ENCODE results near the gene PRSS3. TPM values are rescaled to one million over a fixed set of nuclear protein-coding genes. Genes with fewer than 3 reads are reported as not detected.
A peak's percentile ranks its signal among the peaks of the same experiment; 100 is the strongest.
"Not testable (repeated sequence)": the region's sequence is repeated elsewhere in the genome, so short reads cannot be mapped to it uniquely, and the experiment has no call there.

Gene PRSS3
- total RNA-seq, 1 experiment from 2014 or later, result 33.8 TPM

DNA sequence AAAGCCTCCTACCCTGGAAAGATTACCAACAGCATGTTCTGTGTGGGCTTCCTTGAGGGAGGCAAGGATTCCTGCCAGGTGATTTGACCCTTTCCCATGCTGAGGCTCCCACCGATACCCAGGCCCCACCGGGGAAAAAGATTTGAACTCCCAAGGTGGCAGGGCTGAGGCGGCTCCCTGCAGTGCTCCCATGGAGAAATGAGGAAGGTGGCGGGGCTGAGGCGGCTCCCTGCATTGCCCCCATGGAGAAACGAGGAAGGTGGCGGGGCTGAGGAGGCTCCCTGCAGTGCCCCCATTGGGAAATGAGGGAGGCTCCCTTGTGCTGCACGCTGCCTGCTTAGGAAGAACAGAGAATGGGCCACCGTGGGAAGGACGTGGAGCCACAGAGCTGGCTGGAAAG lies 3.2 kb downstream of the PRSS3 start:
- Mint-ChIP-seq H3K36me3 (ENCODE audit: insufficient read depth, unreplicated experiment) (peaks cover 25% of the 10 kb centered on the region), H3K9me3 (ENCODE audit: unreplicated experiment) (no peaks in the 10 kb centered on the region), H3K27ac (ENCODE audit: unreplicated experiment) (peak overlapping the region; percentile 29), H3K4me1 (ENCODE audit: low read depth, unreplicated experiment) (peaks cover 11% of the 10 kb centered on the region), H3K27me3 (ENCODE audit: insufficient read depth, unreplicated experiment) (no peaks in the 10 kb centered on the region), H3K4me3 (ENCODE audit: unreplicated experiment) (no peak overlapping the region)
- DNase-seq, result no peak
- POLR2A ChIA-PET, result no interaction called here
- CTCF ChIA-PET, result no interaction called here
- H3K36me3 ChIP-seq (ENCODE audit: control insufficient read depth, insufficient read depth, low read length), result peaks cover 1% of the 10 kb centered on the region; the same call in 1 of the 2 replicates
- H3K4me1 ChIP-seq, result no peaks in the 10 kb centered on the region
- intact Hi-C loops (cut with micrococcal nuclease; ENCODE audit: unreplicated experiment), result no loop called here
- H3K9me3 ChIP-seq, result no peaks in the 10 kb centered on the region
- no peak overlapping the region for H3K4me3 ChIP-seq (ENCODE audit: low read depth, low read length)
- BruUV-seq (replicated peaks), result no TSS peak
- H3K27me3 ChIP-seq (replicated peaks; ENCODE audit: control insufficient read depth, insufficient read depth, low read length), result no peaks in the 10 kb centered on the region
- TF ChIP-seq, protein P1, sequence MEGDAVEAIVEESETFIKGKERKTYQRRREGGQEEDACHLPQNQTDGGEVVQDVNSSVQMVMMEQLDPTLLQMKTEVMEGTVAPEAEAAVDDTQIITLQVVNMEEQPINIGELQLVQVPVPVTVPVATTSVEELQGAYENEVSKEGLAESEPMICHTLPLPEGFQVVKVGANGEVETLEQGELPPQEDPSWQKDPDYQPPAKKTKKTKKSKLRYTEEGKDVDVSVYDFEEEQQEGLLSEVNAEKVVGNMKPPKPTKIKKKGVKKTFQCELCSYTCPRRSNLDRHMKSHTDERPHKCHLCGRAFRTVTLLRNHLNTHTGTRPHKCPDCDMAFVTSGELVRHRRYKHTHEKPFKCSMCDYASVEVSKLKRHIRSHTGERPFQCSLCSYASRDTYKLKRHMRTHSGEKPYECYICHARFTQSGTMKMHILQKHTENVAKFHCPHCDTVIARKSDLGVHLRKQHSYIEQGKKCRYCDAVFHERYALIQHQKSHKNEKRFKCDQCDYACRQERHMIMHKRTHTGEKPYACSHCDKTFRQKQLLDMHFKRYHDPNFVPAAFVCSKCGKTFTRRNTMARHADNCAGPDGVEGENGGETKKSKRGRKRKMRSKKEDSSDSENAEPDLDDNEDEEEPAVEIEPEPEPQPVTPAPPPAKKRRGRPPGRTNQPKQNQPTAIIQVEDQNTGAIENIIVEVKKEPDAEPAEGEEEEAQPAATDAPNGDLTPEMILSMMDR (IDR thresholded peaks at IDR 0.05; ENCODE audit: insufficient read depth in 1 of 2, low read depth in 1 of 2, low read length in 1 of 2, severe bottlenecking in 1 of 2, unreplicated experiment in 1 of 2), result no peak

DNA sequence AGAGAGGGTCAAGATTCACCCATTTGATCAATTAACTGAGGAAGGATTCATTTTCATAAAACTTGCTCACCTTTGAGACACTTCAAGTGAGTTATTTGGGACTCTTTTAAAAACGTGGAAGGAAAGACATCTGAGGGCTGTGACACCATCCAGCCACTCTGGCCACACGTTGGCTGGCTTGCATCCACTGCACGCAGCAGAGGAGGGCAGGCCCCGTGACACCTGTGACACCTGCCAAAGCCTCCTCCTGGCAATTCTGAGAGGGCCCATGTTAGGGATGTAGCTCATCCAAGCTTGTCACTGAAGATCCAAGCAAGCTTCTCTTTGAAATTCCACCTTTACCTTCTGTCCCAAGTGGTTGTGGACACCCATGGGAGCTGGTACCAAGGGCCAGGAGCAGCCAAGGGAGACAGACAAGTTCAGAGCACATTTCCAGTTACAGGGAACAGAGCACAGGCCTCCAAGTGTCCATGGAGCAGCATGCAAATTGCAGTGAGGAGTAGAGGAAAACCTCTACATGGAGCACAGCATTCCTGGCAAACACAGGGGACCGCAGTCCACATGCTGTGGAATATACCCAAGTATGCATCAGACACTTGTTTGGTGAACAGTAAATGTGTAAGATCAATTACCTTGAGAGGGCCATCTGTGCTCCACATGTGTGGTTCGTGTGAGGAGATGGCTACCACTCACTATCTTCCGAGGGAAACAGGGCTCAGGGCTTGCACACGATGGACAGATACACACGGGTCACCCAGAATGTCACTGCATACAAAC lies 4.8 kb downstream of the PRSS3 start:
- no peaks in the 10 kb centered on the region for H3K27me3 Mint-ChIP-seq (ENCODE audit: insufficient read depth, unreplicated experiment)
- H3K4me3 Mint-ChIP-seq (ENCODE audit: unreplicated experiment), result no peak overlapping the region
- H3K4me1 ChIP-seq, result no peaks in the 10 kb centered on the region
- H3K4me1 Mint-ChIP-seq (ENCODE audit: low read depth, unreplicated experiment), result peaks cover 8% of the 10 kb centered on the region
- POLR2A ChIA-PET, result no interaction called here
- peaks cover 1% of the 10 kb centered on the region; the same call in 1 of the 2 replicates for H3K36me3 ChIP-seq (ENCODE audit: control insufficient read depth, insufficient read depth, low read length)
- no peaks in the 10 kb centered on the region for H3K27me3 ChIP-seq (replicated peaks; ENCODE audit: control insufficient read depth, insufficient read depth, low read length)
- no peaks in the 10 kb centered on the region for H3K9me3 Mint-ChIP-seq (ENCODE audit: unreplicated experiment)
- no peak overlapping the region for H3K27ac Mint-ChIP-seq (ENCODE audit: unreplicated experiment)
- no peak for DNase-seq
- intact Hi-C loops (cut with micrococcal nuclease; ENCODE audit: unreplicated experiment), result no loop called here
- TF ChIP-seq, protein P1 (IDR thresholded peaks at IDR 0.05; ENCODE audit: insufficient read depth in 1 of 2, low read depth in 1 of 2, low read length in 1 of 2, severe bottlenecking in 1 of 2, unreplicated experiment in 1 of 2), result no peak
- CTCF ChIA-PET, result interaction anchor here (1.1 kb wide), 1 partner anchor 176 kb away, joined by 3 read pairs; no protein-coding TSS in a partner anchor
- H3K4me3 ChIP-seq (ENCODE audit: low read depth, low read length), result no peak overlapping the region
- no TSS peak for BruUV-seq (replicated peaks)
- no peaks in the 10 kb centered on the region for H3K9me3 ChIP-seq
- peaks cover 24% of the 10 kb centered on the region for H3K36me3 Mint-ChIP-seq (ENCODE audit: insufficient read depth, unreplicated experiment)

DNA sequence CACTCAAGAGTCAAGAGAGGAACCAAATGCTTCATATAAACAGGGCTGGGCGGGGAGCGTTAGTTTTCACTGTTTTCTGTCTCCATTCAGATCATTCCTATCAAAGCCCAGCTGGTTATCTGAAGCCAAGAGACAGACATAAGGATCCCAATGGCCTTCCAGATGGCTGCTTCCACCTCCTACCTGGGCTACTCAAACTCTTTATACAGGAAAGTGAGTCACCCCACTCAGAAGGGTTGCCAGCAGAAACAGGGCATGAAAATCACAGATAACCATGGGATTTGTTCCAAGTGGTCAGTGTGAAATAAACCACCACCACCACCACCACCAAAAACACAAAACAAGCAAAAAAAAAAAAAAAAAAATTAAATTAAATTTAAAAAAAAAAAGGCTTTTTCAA lies 5.5 kb downstream of the PRSS3 start:
- DNase-seq, result no peak
- Histone ChIP-seq H3K27me3 (replicated peaks; ENCODE audit: control insufficient read depth, insufficient read depth, low read length) (no peaks in the 10 kb centered on the region), H3K4me1 (no peaks in the 10 kb centered on the region), H3K9me3 (no peaks in the 10 kb centered on the region), H3K36me3 (ENCODE audit: control insufficient read depth, insufficient read depth, low read length) (peaks cover 1% of the 10 kb centered on the region; the same call in 1 of the 2 replicates), H3K4me3 (ENCODE audit: low read depth, low read length) (no peak overlapping the region)
- TF ChIP-seq, protein P1 (IDR thresholded peaks at IDR 0.05; ENCODE audit: insufficient read depth in 1 of 2, low read depth in 1 of 2, low read length in 1 of 2, severe bottlenecking in 1 of 2, unreplicated experiment in 1 of 2), result no peak
- CTCF ChIA-PET, result interaction anchor here (1.1 kb wide), 1 partner anchor 177 kb away, joined by 3 read pairs; no protein-coding TSS in a partner anchor
- Mint-ChIP-seq H3K4me1 (ENCODE audit: low read depth, unreplicated experiment) (peaks cover under 1% of the 10 kb centered on the region), H3K27ac (ENCODE audit: unreplicated experiment) (no peak overlapping the region), H3K4me3 (ENCODE audit: unreplicated experiment) (no peak overlapping the region), H3K36me3 (ENCODE audit: insufficient read depth, unreplicated experiment) (peaks cover 22% of the 10 kb centered on the region), H3K9me3 (ENCODE audit: unreplicated experiment) (no peaks in the 10 kb centered on the region), H3K27me3 (ENCODE audit: insufficient read depth, unreplicated experiment) (no peaks in the 10 kb centered on the region)
- no TSS peak for BruUV-seq (replicated peaks)
- POLR2A ChIA-PET, result no interaction called here
- intact Hi-C loops (cut with micrococcal nuclease; ENCODE audit: unreplicated experiment), result no loop called here

DNA sequence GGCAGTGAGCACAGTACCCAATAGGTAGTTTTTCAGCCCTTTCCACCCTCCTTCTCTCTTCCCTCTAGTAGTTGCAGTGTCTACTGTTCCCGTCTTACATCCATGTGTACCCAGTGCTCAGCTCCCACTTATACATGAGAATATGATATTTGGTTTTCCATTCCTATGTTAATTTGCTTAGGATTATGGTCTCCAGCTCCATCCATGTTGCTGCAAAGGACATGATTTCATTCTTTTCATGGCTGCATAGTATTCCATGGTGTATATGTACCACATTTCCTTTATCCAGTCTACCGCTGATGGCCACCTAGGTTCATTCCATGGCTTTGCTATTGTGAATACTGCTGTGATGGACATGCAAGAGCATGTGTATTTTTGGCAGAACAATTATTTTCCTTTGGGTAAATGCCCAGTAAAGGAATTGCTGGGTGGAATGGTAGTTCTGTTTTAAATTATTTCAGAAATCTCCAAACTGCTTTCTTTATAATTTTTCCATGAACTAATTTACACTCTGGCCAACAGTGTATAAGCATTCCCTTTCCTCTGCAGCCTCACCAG lies 6.7 kb downstream of the PRSS3 start:
- BruUV-seq (replicated peaks); H3K9me3 ChIP-seq; DNase-seq; H3K4me1 Mint-ChIP-seq (ENCODE audit: low read depth, unreplicated experiment); CTCF ChIA-PET; H3K27ac Mint-ChIP-seq (ENCODE audit: unreplicated experiment); H3K4me3 Mint-ChIP-seq (ENCODE audit: unreplicated experiment); H3K27me3 Mint-ChIP-seq (ENCODE audit: insufficient read depth, unreplicated experiment); H3K27me3 ChIP-seq (replicated peaks; ENCODE audit: control insufficient read depth, insufficient read depth, low read length); intact Hi-C loops (cut with micrococcal nuclease; ENCODE audit: unreplicated experiment); H3K36me3 ChIP-seq (ENCODE audit: control insufficient read depth, insufficient read depth, low read length); POLR2A ChIA-PET; H3K4me1 ChIP-seq; H3K4me3 ChIP-seq (ENCODE audit: low read depth, low read length); H3K9me3 Mint-ChIP-seq (ENCODE audit: unreplicated experiment): not testable (repeated sequence)
- H3K36me3 Mint-ChIP-seq (ENCODE audit: insufficient read depth, unreplicated experiment), result peaks cover 16% of the 10 kb centered on the region

DNA sequence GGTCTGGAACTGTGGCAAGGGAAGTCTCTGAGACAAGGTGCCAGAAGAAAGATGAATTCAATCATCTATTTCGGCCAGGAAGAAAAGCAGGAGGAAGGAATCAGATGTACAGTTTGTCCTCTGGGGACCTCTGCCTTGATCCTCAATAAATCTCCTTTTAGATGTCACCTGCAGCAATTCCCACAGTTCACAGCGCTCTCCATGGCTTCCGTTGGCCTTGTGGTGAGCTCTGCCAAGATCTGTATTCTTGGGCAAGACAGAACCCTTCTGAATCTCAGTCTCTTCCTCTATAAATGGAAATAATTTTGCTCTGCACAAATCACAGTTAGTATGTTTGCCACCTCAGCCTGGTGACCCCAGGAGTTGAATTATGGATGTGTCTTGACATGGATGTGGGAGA lies 8.8 kb downstream of the PRSS3 start:
- CTCF ChIA-PET, result interaction anchor here (0.7 kb wide), 1 partner anchor 174 kb away, joined by 3 read pairs; no protein-coding TSS in a partner anchor
- H3K9me3 Mint-ChIP-seq (ENCODE audit: unreplicated experiment); H3K4me1 ChIP-seq; H3K27me3 ChIP-seq (replicated peaks; ENCODE audit: control insufficient read depth, insufficient read depth, low read length); H3K4me3 Mint-ChIP-seq (ENCODE audit: unreplicated experiment); H3K27ac Mint-ChIP-seq (ENCODE audit: unreplicated experiment); POLR2A ChIA-PET; BruUV-seq (replicated peaks); H3K9me3 ChIP-seq; H3K4me3 ChIP-seq (ENCODE audit: low read depth, low read length); H3K36me3 Mint-ChIP-seq (ENCODE audit: insufficient read depth, unreplicated experiment); H3K36me3 ChIP-seq (ENCODE audit: control insufficient read depth, insufficient read depth, low read length); H3K27me3 Mint-ChIP-seq (ENCODE audit: insufficient read depth, unreplicated experiment); DNase-seq; intact Hi-C loops (cut with micrococcal nuclease; ENCODE audit: unreplicated experiment); H3K4me1 Mint-ChIP-seq (ENCODE audit: low read depth, unreplicated experiment): not testable (repeated sequence)

All from Caco-2 (cell line).